ENCODE measurements around the gene DTX3.

DTX3 gene

GRCh38 chr12:57592551-57593165, 12.0 kb upstream of the DTX3 start:
- no peaks in the 10 kb centered on the region for H3K9me3 ChIP-seq (ENCODE audit: insufficient read depth, low read length, severe bottlenecking)
- peak overlapping the region; percentile 92 for H3K4me2 ChIP-seq (ENCODE audit: insufficient read depth, low read length)
- no peak overlapping the region for H2AFZ ChIP-seq (ENCODE audit: low read depth, low read length)
- peak overlapping the region; percentile 7; the same call in 1 of the 2 replicates for H3K9ac ChIP-seq (ENCODE audit: low read depth, low read length)
- TF ChIP-seq, protein P1, sequence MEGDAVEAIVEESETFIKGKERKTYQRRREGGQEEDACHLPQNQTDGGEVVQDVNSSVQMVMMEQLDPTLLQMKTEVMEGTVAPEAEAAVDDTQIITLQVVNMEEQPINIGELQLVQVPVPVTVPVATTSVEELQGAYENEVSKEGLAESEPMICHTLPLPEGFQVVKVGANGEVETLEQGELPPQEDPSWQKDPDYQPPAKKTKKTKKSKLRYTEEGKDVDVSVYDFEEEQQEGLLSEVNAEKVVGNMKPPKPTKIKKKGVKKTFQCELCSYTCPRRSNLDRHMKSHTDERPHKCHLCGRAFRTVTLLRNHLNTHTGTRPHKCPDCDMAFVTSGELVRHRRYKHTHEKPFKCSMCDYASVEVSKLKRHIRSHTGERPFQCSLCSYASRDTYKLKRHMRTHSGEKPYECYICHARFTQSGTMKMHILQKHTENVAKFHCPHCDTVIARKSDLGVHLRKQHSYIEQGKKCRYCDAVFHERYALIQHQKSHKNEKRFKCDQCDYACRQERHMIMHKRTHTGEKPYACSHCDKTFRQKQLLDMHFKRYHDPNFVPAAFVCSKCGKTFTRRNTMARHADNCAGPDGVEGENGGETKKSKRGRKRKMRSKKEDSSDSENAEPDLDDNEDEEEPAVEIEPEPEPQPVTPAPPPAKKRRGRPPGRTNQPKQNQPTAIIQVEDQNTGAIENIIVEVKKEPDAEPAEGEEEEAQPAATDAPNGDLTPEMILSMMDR (IDR thresholded peaks at IDR 0.05; ENCODE audit: borderline replicate concordance, extremely low read depth, low read length, poor library complexity, severe bottlenecking): no peak
- TF ChIP-seq EZH2 (IDR thresholded peaks at IDR 0.05; ENCODE audit: borderline replicate concordance, low read depth, low read length, severe bottlenecking): no peak
- H3K4me3 ChIP-seq (ENCODE audit: low read depth in 1 of 2, low read length in 2 of 2): peak overlapping the region in 1 of 2 experiments; percentile 90; a peak in 1 of 4 replicates
- H3K27me3 ChIP-seq (ENCODE audit: insufficient read depth, low read length, poor library complexity): no peaks in the 10 kb centered on the region
- ATAC-seq (ENCODE audit: insufficient read depth, low read depth) (no peak), DNase-seq (no peak)
- peaks cover 35% of the 10 kb centered on the region for H3K4me1 ChIP-seq (ENCODE audit: insufficient read depth, low read length)
- peaks cover 33% of the 10 kb centered on the region; the same call in 1 of the 2 replicates for H3K36me3 ChIP-seq (ENCODE audit: insufficient read depth, low read length)
- no peak overlapping the region for H3K27ac ChIP-seq (ENCODE audit: low read length)
- no peaks in the 10 kb centered on the region; the same call in 1 of the 2 replicates for H4K20me1 ChIP-seq (ENCODE audit: insufficient read depth, low read length)
- H3K79me2 ChIP-seq (ENCODE audit: insufficient read depth, low read length): peaks cover 26% of the 10 kb centered on the region

- Histone ChIP-seq H3K27me3 (ENCODE audit: insufficient read depth, low read length, poor library complexity) (no peaks in the 10 kb centered on the region), H3K9me3 (ENCODE audit: insufficient read depth, low read length, severe bottlenecking) (no peaks in the 10 kb centered on the region), H3K4me2 (ENCODE audit: insufficient read depth, low read length) (peak overlapping the region; percentile 92; the same call in 1 of the 2 replicates), H3K9ac (ENCODE audit: low read depth, low read length) (no peak overlapping the region), H3K36me3 (ENCODE audit: insufficient read depth, low read length) (peaks cover 36% of the 10 kb centered on the region; the same call in 1 of the 2 replicates), H2AFZ (ENCODE audit: low read depth, low read length) (no peak overlapping the region), H4K20me1 (ENCODE audit: insufficient read depth, low read length) (no peaks in the 10 kb centered on the region; the same call in 1 of the 2 replicates), H3K4me1 (ENCODE audit: insufficient read depth, low read length) (peaks cover 35% of the 10 kb centered on the region), H3K79me2 (ENCODE audit: insufficient read depth, low read length) (peaks cover 26% of the 10 kb centered on the region), H3K4me3 (ENCODE audit: low read depth in 1 of 2, low read length in 2 of 2) (no peak overlapping the region), H3K27ac (ENCODE audit: low read length) (no peak overlapping the region)
- TF ChIP-seq EZH2 (IDR thresholded peaks at IDR 0.05; ENCODE audit: borderline replicate concordance, low read depth, low read length, severe bottlenecking): no peak
- TF ChIP-seq, protein P1 (IDR thresholded peaks at IDR 0.05; ENCODE audit: borderline replicate concordance, extremely low read depth, low read length, poor library complexity, severe bottlenecking): no peak
- no peak for ATAC-seq (ENCODE audit: insufficient read depth, low read depth)
- DNase-seq: no peak
Observed at GRCh38 chr12:57593187-57593586, 11.4 kb upstream of the DTX3 start.

- DNase-seq (no peak), ATAC-seq (ENCODE audit: insufficient read depth, low read depth) (no peak)
- Histone ChIP-seq H3K4me1 (ENCODE audit: insufficient read depth, low read length) (peaks cover 17% of the 10 kb centered on the region), H2AFZ (ENCODE audit: low read depth, low read length) (no peak overlapping the region), H3K79me2 (ENCODE audit: insufficient read depth, low read length) (no peaks in the 10 kb centered on the region), H3K9ac (ENCODE audit: low read depth, low read length) (no peak overlapping the region), H3K4me2 (ENCODE audit: insufficient read depth, low read length) (no peak overlapping the region), H3K36me3 (ENCODE audit: insufficient read depth, low read length) (peaks cover 63% of the 10 kb centered on the region; the same call in 1 of the 2 replicates), H3K4me3 (ENCODE audit: low read depth in 1 of 2, low read length in 2 of 2) (no peak overlapping the region), H4K20me1 (ENCODE audit: insufficient read depth, low read length) (no peaks in the 10 kb centered on the region), H3K27me3 (ENCODE audit: insufficient read depth, low read length, poor library complexity) (no peaks in the 10 kb centered on the region), H3K27ac (ENCODE audit: low read length) (no peak overlapping the region), H3K9me3 (ENCODE audit: insufficient read depth, low read length, severe bottlenecking) (no peaks in the 10 kb centered on the region)
- TF ChIP-seq, protein P1 (IDR thresholded peaks at IDR 0.05; ENCODE audit: borderline replicate concordance, extremely low read depth, low read length, poor library complexity, severe bottlenecking): no peak
- TF ChIP-seq EZH2 (IDR thresholded peaks at IDR 0.05; ENCODE audit: borderline replicate concordance, low read depth, low read length, severe bottlenecking): no peak
Observed at GRCh38 chr12:57600395-57600794, 4.2 kb upstream of the DTX3 start.
